Smooth muscle cell (in vitro differentiated cells): ENCODE data around the gene GNG11. TPM values are rescaled to one million over a fixed set of nuclear protein-coding genes. Genes with fewer than 3 reads are reported as not detected.

ENCODE experiments used
- DNase-seq: peaks from one replicate; lab custom pipeline; 2025; ENCODE audit not compliant: unreplicated experiment; lab: John Stamatoyannopoulos, UW
- H2AFZ ChIP-seq: fragments of 200-600 bp; sonication (generic); 2 replicates; pipeline ENCODE4 v1.6.0; 2016; ENCODE audit warnings: antibody characterized with exemption, low read depth, mild to moderate bottlenecking
- H3F3A ChIP-seq: fragments of 200-600 bp; sonication (generic); 2 replicates; pipeline ENCODE4 v1.6.0; 2017; ENCODE audit warnings: antibody characterized with exemption, low read depth
- H3K27ac ChIP-seq: fragments of 200-600 bp; sonication (generic); 2 replicates; pipeline ENCODE4 v1.5.1; 2016; ENCODE audit warnings: low read depth, mild to moderate bottlenecking
- H3K27me3 ChIP-seq: fragments of 200-600 bp; sonication (generic); 2 replicates; pipeline ENCODE4 v1.6.1; 2016; ENCODE audit warnings: low read depth, mild to moderate bottlenecking
- H3K36me3 ChIP-seq: fragments of 200-600 bp; sonication (generic); 2 replicates; pipeline ENCODE4 v1.5.1; 2016; ENCODE audit warnings: low read depth
- H3K4me1 ChIP-seq: fragments of 200-600 bp; sonication (generic); 2 replicates; pipeline ENCODE4 v1.5.1; 2016; ENCODE audit warnings: low read depth
- H3K4me2 ChIP-seq: fragments of 200-600 bp; sonication (generic); 2 replicates; pipeline ENCODE4 v1.6.0; 2016; ENCODE audit warnings: mild to moderate bottlenecking
- H3K4me3 ChIP-seq: fragments of 200-600 bp; sonication (generic); 2 replicates; pipeline ENCODE4 v1.5.1; 2016; ENCODE audit warnings: mild to moderate bottlenecking
- H3K79me2 ChIP-seq: fragments of 200-600 bp; sonication (generic); 2 replicates; pipeline ENCODE4 v1.6.0; 2016; ENCODE audit warnings: low read depth, mild to moderate bottlenecking
- H3K9ac ChIP-seq: fragments of 200-600 bp; sonication (generic); 2 replicates; pipeline ENCODE4 v1.6.0; 2016; ENCODE audit warnings: low read depth
- H3K9me3 ChIP-seq: fragments of 200-600 bp; sonication (generic); replicated peaks from 2 replicates; pipeline ENCODE4 v1.5.1; 2016; ENCODE audit warnings: low read depth
- H4K20me1 ChIP-seq: fragments of 200-600 bp; sonication (generic); 2 replicates; pipeline ENCODE4 v1.6.0; 2016; ENCODE audit warnings: low read depth
- WGBS: methylation state at CpG from one replicate; pipeline ENCODE4 v1.1.7; 2016; ENCODE audit warnings: low lambda C conversion rate; 5-methylcytosine and 5-hydroxymethylcytosine counted together
- polyA plus RNA-seq: library from polyadenylated mRNA; unstranded; fragments of >200 nt; fragmentation: Nextera tagmentation; extraction: Ambion mirVana; gene quantifications from 2 replicates; pipeline ENCODE4 v1.2.1, GENCODE V29; 2016
- total RNA-seq: library from RNA; depleted of rRNA; stranded (reverse); fragments of >200 nt; gene quantifications from 2 replicates; pipeline ENCODE4 v1.2.3, GENCODE V29; 2014
- TF ChIP-seq, protein P1 (sequence below): fragments of 200-600 bp; sonication (generic); IDR thresholded peaks from 2 replicates; pipeline ENCODE4 v1.5.1; 2017; ENCODE audit warnings: borderline replicate concordance, mild to moderate bottlenecking, antibody characterized with exemption; ENCODE audit not compliant: insufficient read depth, poor library complexity, severe bottlenecking

GNG11 gene
- total and polyA plus RNA-seq, 2 experiments from 2014 or later, result 13.4 to 31.2 TPM

DNA sequence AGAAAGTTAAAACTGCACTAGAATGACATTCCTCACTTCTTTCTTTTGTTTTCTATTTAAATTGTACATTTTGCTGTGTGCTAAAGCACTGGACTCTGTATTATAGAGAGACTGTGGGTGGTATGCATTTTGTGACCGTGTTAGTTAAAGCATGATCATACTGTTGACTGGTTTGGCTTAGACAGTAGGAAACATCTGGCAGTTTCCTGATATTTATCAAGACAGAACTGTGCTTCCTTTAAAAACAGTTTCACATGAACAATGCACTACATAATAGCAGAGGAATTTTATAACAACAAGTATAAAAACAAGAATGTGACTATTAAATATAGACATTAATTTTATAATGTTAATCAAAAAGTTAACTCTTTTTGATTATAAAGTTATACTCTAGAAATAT lies 23.1 kb downstream of the GNG11 start:
- Histone ChIP-seq H3K9me3 (no peaks in the 10 kb centered on the region), H3K4me1 (peaks cover 11% of the 10 kb centered on the region), H3K9ac (no peak overlapping the region), H4K20me1 (no peaks in the 10 kb centered on the region), H3K27me3 (no peaks in the 10 kb centered on the region), H3K79me2 (no peaks in the 10 kb centered on the region), H3K4me2 (peak overlapping the region; percentile 24), H3K4me3 (no peak overlapping the region), H3K36me3 (no peaks in the 10 kb centered on the region), H3F3A (peaks cover 15% of the 10 kb centered on the region), H3K27ac (peak overlapping the region; percentile 10), H2AFZ (no peak overlapping the region)
- TF ChIP-seq, protein P1, sequence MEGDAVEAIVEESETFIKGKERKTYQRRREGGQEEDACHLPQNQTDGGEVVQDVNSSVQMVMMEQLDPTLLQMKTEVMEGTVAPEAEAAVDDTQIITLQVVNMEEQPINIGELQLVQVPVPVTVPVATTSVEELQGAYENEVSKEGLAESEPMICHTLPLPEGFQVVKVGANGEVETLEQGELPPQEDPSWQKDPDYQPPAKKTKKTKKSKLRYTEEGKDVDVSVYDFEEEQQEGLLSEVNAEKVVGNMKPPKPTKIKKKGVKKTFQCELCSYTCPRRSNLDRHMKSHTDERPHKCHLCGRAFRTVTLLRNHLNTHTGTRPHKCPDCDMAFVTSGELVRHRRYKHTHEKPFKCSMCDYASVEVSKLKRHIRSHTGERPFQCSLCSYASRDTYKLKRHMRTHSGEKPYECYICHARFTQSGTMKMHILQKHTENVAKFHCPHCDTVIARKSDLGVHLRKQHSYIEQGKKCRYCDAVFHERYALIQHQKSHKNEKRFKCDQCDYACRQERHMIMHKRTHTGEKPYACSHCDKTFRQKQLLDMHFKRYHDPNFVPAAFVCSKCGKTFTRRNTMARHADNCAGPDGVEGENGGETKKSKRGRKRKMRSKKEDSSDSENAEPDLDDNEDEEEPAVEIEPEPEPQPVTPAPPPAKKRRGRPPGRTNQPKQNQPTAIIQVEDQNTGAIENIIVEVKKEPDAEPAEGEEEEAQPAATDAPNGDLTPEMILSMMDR, result no peak
- DNase-seq, result no peak
- 7% methylated on average over 1 of the region's 1 CpG for WGBS

DNA sequence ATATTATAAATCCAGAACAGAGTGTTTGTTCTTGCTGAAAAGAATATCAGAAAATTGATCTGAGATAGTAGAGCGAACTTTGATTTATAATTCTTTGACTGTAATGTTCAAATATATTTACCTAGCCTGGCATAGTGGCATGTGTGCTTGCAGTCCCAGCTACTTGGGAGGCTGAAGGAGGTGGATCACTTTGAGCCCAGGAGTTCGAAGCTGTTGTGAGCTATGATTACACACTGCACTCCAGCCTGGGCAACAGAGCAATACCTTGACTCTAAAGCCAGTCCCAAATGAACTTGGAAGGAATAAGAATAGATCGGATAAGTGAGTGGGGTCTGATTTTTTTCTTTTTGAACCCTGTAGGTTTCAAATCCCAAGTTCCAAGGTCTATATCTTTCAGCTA lies 23.5 kb downstream of the GNG11 start:
- H3K27ac ChIP-seq, result peak overlapping the region; percentile 10
- TF ChIP-seq, protein P1, result no peak
- peaks cover 14% of the 10 kb centered on the region for H3K4me1 ChIP-seq
- H3K9ac ChIP-seq, result no peak overlapping the region
- H3K9me3 ChIP-seq, result no peaks in the 10 kb centered on the region
- DNase-seq, result no peak
- H2AFZ ChIP-seq, result no peak overlapping the region
- peak overlapping the region; percentile 65 for H3K4me2 ChIP-seq
- H3K4me3 ChIP-seq, result no peak overlapping the region
- H3K27me3 ChIP-seq, result no peaks in the 10 kb centered on the region
- no peaks in the 10 kb centered on the region for H4K20me1 ChIP-seq
- peaks cover 15% of the 10 kb centered on the region for H3F3A ChIP-seq
- H3K36me3 ChIP-seq, result no peaks in the 10 kb centered on the region
- WGBS, result 39% methylated on average over 3 of the region's 3 CpGs
- H3K79me2 ChIP-seq, result no peaks in the 10 kb centered on the region

DNA sequence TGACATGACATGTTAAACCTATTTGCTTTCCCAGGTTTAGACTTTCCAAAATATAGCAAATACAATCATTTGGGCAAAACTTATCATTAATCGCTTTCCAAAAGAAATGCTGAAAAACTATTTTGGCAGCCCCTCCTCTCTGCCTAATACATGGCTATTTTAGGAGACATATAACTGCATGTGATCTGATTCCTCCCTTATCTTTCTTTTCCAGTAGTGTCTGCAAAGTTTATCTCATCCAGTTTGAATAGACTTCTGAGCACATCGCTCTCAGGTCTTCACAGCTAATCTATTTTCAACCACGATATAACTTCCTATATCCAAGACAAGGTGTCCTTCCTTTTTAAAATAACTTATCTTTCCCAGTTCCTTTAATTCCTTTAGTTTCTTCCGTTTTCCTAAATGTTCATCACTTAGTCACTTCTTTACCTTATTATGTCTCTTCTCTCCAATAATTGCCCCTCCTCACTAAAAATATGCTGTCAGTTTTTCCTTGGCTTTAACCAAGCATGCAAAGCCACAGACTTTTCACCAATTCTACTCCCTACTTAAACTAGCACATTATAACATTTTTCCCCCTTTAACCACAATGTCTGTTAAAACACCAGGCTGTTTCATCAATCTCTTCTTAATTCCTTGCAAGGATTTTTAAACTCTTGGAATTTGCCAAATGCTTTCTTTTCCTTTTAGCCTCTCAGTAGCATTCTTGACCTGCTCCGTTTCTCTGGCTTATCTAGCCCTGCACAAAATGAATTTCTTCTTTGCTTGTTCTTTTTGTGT lies 24.4 kb downstream of the GNG11 start:
- Histone ChIP-seq H3K4me2 (peak overlapping the region; percentile 65), H3K9me3 (no peaks in the 10 kb centered on the region), H3K9ac (no peak overlapping the region), H3K4me3 (no peak overlapping the region), H3K4me1 (peaks cover 15% of the 10 kb centered on the region), H3F3A (peaks cover 15% of the 10 kb centered on the region), H3K27ac (peak overlapping the region; percentile 94), H2AFZ (no peak overlapping the region), H3K79me2 (no peaks in the 10 kb centered on the region), H3K36me3 (no peaks in the 10 kb centered on the region), H3K27me3 (no peaks in the 10 kb centered on the region), H4K20me1 (no peaks in the 10 kb centered on the region)
- TF ChIP-seq, protein P1, result no peak
- WGBS, result 32% methylated on average over 5 of the region's 5 CpGs
- no peak for DNase-seq

- H3K4me2 ChIP-seq, result peak overlapping the region; percentile 65
- no peak overlapping the region for H3K4me3 ChIP-seq
- 9% methylated on average over 1 of the region's 1 CpG for WGBS
- H3K4me1 ChIP-seq, result peaks cover 15% of the 10 kb centered on the region
- H3K36me3 ChIP-seq, result no peaks in the 10 kb centered on the region
- TF ChIP-seq, protein P1, result no peak
- H4K20me1 ChIP-seq, result no peaks in the 10 kb centered on the region
- no peaks in the 10 kb centered on the region for H3K27me3 ChIP-seq
- no peak overlapping the region for H2AFZ ChIP-seq
- H3K27ac ChIP-seq, result peak overlapping the region; percentile 94
- peaks cover 11% of the 10 kb centered on the region for H3F3A ChIP-seq
- H3K9ac ChIP-seq, result peak overlapping the region; percentile 64
- H3K79me2 ChIP-seq, result no peaks in the 10 kb centered on the region
- no peak for DNase-seq
- no peaks in the 10 kb centered on the region for H3K9me3 ChIP-seq
Observed at GRCh38 chr7:93948106-93948505, 26.6 kb downstream of the GNG11 start.
